T-helper 1 cell treated with Interleukin-12 subunit alpha and Interleukin-12 subunit beta and Interleukin-4 antibody, amounts not matched to agents 30 ng/mL and 1 ng/mL, for 36 hours (primary cell): Measurements from ENCODE around the gene RECQL5. TPM values are rescaled to one million over a fixed set of nuclear protein-coding genes. Genes with fewer than 3 reads are reported as not detected.
"Not testable (repeated sequence)": the region's sequence is repeated elsewhere in the genome, so short reads cannot be mapped to it uniquely, and the experiment has no call there.

Experiments
- intact Hi-C: fragments of 100-400 bp; cut with micrococcal nuclease; formaldehyde crosslinking; loops from one replicate; pipeline ENCODE4 v1.15.1; 2024
- total RNA-seq: library from RNA; stranded (reverse); gene quantifications from 2 replicates; pipeline ENCODE4 v1.2.3, GENCODE V29; 2022

The RECQL5 gene
- total RNA-seq, 1 donor from 2014 or later: 43.4 TPM

DNA sequence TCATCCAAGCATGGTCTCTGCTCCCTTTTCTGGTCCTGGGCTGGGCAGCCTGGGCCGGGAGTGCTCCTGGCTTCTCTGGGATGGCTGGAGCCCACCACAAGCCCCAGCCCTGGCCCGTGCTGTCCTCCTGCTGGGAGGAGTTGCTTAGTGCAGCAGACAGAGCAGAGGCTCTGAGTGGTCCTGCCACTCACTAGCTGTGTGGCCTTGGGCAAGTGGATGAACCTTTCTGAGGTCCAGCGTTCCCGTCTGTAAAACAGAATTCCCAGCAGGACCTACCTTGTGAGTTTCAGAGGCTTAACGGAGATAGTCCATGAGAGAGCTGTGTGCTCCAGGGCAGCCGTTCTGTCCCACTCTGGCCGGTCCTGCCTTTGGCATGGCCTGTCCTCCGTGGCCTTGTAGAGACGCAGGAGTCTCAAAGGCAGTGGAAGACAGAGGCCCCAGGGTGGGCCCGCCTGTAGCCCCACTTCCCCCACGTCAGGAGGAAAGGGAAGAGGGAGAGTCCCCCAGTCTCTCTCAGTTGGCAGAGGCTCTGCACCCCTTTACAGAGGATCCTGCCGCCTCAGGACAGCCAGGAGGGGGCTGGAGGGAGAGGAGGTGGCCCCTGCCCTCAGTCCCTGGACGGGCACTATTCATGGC is 71.6 kb downstream of the RECQL5 start:
- intact Hi-C loops: no loop called here

GRCh38 chr17:75594499-75595283 is 72.3 kb downstream of the RECQL5 start:
- intact Hi-C loops: no loop called here

DNA sequence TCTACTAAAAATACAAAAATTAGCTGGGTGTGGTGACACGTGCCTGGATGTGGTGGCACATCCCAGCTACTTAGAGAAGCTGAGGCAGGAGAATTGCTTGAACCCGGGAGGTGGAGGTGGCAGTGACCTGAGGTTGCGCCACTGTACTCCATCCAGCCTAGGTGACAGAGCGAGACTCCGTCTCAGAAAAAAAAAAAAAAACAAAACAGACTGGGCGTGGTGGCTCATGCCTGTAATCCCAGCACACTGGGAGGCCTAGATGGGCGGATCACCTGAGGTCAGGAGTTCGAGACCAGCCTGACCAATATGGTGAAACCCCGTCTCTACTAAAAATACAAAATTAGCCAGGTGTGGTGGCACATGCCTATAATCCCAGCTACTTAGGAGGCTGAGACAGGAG is 73.5 kb downstream of the RECQL5 start:
- intact Hi-C loops: not testable (repeated sequence)

- intact Hi-C loops: no loop called here
These were observed 74.5 kb downstream of the RECQL5 start for GRCh38 chr17:75592348-75593020.

DNA sequence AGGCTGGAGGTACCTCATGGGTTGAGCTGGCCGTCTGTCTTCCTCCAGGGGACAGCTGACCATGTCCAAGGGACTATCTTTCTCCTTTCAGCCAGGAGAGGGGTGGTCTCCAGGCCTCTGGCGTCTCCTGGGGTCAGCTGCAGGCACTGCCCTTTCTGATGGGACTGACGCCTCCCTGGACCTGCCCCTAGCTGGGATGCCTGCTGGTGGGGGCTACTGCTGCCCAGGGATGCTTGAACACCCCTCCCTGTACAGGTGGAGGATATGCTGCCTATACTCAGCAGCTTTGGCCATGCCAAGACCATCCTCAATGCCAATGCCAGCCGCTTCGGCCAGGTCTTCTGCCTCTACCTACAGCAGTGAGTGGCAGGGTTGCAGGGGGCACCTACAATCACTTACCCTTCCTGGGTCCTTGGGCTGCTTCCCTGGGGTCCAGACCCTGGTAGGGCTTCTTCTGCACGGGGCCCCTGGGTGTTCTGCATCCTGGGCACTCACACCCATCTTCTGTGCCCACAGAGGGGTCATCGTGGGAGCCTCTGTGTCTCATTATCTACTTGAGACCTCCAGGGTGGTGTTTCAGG is 75.1 kb downstream of the RECQL5 start:
- intact Hi-C loops: no loop called here

DNA sequence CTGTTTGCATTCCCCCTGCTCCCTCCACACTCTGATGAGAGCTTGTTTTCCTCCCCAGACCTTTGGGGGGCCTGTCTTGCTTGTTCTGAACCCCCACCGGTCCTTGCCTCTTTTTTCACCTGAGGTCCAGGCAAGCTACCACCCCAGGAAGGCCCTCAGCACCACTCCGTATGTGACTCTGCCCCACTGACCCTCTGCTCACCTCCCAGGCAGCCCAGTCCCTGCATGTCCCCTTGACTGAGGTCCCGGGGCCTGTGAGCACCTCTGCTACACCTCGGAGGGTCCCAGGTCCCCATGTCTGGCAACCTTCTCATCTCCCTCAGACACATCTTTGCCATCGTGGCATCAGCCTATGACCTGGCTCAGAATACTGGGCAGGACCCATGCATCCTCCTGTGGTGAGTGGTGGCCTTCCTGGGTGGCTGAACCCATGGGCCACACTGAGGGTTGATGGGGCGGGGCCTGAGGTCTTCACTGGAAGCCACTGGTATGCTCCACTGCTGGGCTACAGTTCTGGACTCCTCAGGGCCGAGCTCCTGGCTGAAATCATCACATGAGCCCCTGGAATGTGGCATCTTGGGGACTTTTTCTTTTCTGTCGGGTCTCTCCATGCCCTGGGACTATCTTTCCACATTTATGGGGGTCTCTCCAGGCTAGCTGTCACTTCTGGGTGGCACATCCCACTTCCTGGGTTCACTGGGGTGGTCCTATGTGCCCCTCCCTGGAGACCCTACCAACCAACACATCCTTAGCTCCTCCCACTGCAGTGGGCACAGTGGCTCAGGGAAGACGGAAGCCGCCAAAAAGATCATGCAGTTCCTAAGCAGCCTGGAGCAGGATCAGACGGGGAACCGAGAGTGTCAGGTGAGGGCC is 75.9 kb downstream of the RECQL5 start:
- intact Hi-C loops: no loop called here

- intact Hi-C loops: no loop called here
These were observed 76.6 kb downstream of the RECQL5 start for GRCh38 chr17:75590314-75590761.

DNA sequence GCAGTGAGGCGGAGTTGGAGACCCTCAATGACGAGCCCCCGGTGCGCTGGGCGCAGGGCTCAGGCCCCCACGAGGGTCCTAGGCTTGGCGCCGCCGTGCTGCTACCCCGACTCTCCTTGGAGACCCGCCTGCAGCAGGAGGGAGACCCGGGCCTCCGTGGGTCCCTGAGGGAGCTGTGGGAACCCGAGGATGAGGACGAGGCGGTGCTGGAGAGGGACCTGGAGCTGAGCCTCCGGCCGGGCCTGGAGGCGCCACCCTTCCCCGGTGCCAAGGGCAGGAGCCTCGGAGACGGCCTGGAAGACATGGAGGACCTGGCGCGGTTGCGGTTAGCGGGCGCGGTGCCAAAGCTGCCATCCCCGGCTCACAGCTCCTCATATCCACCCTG is 77.0 kb downstream of the RECQL5 start:
- intact Hi-C loops: loop anchor here (1.0 kb wide), 10 partner anchors 65 to 389 kb away; partner anchors contain the start of genes ACOX1, LLGL2, RECQL5 and SAP30BP

DNA sequence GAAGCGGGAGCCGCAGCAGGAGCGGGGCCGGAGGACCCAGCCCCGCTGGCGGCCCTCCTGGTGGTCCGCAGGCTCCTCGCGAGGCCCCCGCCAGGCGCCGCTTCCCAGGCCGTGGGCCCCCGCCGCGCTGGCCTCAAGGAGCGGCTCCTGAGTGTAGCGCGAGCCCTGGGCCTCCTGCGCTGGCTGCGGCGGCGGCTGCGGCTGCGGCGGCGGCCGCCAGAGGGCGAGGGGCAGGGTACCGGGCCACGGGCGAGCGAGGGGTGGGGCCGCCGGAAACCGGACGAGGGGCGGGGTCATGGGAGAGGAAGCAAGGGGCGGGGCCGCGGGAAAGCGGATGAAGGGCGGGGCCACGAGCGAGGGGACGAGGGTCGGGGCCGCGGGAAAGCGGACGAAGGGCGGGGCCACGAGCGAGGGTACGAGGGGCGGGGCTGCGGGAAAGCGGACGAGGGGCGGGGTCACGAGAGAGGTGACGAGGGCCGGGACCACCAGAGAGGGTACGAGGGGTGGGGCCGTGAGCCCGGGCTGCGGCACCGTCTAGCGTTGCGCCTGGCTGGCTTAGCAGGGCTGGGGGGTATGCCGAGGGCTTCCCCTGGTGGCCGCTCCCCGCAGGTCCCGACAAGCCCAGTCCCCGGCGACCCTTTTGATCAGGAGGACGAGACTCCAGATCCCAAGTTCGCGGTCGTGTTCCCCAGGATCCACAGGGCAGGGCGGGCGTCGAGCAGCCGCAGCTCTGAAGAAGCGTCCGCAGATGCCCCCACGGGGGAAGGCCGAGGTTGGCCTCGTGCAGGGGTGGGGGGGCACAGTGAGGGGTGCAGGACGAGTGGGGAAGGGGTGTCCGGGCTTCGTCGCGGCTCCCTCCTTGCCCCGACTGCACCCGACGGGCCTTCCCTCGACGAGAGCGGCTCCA is 77.7 kb downstream of the RECQL5 start:
- intact Hi-C loops: loop anchor here (1.0 kb wide), 10 partner anchors 64 to 390 kb away; partner anchors contain the start of genes ACOX1, LLGL2, RECQL5 and SAP30BP

GRCh38 chr17:75588596-75589011 is 78.3 kb downstream of the RECQL5 start:
- intact Hi-C loops: loop anchor here (1.0 kb wide), 11 partner anchors 17 to 391 kb away; partner anchors contain the start of genes ACOX1, LLGL2, RECQL5 and SAP30BP

DNA sequence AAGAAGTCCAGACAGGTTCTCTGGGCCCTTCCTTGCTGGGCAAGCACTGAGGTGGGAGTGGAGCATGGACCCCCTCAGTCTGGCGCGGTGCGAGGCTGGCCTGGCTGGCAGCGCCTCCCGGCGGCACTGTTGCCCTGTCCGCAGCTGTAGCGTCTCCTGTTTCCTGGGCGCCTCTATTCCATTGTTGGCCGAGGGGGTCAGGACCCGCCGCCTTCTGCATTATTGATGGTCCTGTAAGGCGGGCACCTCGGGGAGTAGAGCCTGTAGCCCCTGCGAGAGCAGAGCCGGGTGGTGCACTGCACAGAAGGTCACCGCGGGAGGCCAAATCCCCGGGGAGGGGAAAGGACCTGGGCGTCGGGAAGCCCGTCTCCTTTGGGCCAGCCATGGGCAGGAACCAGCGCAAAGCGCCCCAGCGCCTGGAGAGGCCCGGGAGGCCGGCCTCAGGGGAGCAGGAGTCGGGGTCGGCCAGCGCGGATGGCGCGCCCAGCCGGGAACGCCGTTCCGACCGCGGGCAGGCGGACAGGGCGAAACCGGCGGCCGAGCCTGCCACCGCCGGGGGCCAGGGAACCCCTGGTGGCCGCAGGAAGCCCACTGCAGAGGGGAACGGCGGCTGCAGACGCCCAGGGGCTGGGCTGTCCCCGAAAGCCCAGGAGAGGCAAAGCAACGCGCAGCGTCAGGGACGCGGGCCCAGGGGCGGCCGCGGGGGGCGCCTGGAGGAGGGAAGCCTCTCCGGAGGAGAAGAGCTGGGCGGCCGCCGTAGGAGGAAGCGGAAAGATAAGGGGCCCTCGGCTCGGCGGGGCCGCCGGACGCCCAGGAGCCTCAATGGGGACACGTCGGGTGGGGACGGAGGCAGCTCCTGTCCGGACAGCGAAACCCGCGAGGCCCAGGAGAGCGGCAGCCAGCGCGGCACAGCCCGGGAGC is 79.0 kb downstream of the RECQL5 start, which contains the start of gene MYO15B:
Gene MYO15B, plus strand, starts transcription at position 126 of the 921 bp plus-strand sequence. Its CDS starts 258 bp downstream, at position 384.
- intact Hi-C loops: loop anchor here (1.0 kb wide), 1 partner anchor 17 kb away; no protein-coding TSS in a partner anchor

DNA sequence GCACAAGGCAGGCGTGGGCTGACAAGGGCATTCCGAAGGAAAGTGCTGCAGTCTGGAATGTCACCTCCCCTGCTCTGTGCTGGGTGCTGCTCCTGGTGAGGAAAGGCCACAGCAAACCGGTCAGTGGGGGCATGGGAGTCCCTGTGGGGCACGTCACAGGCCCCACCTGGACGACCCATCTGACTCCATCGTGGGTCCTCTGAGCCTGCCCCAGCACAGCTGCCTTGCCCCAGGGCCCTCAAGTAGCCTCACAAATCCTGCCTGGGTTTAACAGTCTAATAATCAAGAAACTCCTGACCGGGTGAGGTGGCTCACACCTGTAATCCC is 82.1 kb downstream of the RECQL5 start:
- intact Hi-C loops: no loop called here

- intact Hi-C loops: not testable (repeated sequence)
These were observed 83.8 kb downstream of the RECQL5 start for GRCh38 chr17:75583197-75583596.

DNA sequence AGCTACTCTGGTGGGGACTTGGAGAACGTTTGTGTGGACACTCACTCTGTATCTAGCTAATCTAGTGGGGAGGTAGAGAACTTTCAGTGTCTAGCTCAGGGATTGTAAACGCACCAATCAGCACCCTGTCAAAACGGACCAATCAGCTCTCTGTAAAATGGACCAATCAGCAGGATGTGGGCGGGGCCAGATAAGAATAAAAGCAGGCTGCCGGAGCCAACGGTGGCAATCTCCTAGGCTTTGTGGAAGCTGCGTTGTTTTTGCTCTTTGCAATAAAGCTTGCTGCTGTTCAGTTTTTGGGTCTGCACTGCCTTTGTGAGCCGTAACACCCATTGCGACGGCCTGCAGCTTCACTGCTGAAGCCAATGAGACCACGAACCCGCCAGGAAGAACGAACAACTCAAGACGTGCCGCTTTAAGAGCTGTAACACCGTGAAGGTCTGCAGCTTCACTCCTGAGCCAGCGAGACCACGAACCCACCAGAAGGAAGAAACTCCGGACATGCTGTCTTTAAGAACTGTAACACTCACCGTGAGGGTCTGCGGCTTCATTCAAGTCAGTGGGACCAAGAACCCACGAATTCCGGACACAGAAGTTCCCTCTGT is 85.7 kb downstream of the RECQL5 start:
- intact Hi-C loops: loop anchor here (2.0 kb wide), 1 partner anchor 56 kb away; the partner anchor contains the start of gene LLGL2
